ENCODE measurements around the gene PLAC9.
"Not testable (repeated sequence)": the region's sequence is repeated elsewhere in the genome, so short reads cannot be mapped to it uniquely, and the experiment has no call there.

The PLAC9 gene

GRCh38 chr10:80132299-80133139 lies at the start of gene PLAC9:
PLAC9 (plus strand) TSS chr10:80132730; CDS start chr10:80132763, 33 bp downstream.
- DNase-seq (ENCODE audit: low read depth) = no peak

- DNase-seq (ENCODE audit: low read depth) = no peak
Measured at GRCh38 chr10:80090121-80090520, 42.4 kb upstream of the PLAC9 start.

DNA sequence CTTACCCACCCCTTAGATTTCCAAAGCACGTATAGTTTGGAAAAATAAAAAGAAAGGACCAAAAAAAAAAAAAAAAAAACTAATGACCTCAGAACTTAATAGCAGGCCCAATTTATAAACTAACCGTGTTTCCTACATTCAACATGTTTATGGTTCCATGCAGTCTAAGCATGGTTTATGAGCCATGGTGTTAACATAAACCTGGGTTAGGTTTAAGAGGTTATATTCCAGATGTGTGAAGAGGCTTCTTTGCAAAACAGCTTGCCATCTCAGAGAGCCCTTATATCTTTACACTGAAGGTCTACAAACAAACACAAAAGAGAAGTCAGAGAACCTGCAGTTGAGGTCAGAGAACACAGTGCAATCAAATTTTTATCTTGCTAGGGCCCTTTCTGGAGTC lies 38.3 kb upstream of the PLAC9 start:
- no peak for DNase-seq (ENCODE audit: low read depth)

GRCh38 chr10:80098272-80098671 lies 34.3 kb upstream of the PLAC9 start:
- not testable (repeated sequence) for DNase-seq (ENCODE audit: low read depth)

GRCh38 chr10:80099295-80099694 lies 33.2 kb upstream of the PLAC9 start:
- DNase-seq (ENCODE audit: low read depth) = not testable (repeated sequence)

- no peak for DNase-seq (ENCODE audit: low read depth)
Measured at GRCh38 chr10:80100116-80100515, 32.4 kb upstream of the PLAC9 start.

- no peak for DNase-seq (ENCODE audit: low read depth)
Measured at GRCh38 chr10:80100861-80101695, 31.5 kb upstream of the PLAC9 start.

- peak; percentile 89 for DNase-seq (ENCODE audit: low read depth)
Measured at GRCh38 chr10:80104066-80104926, 28.2 kb upstream of the PLAC9 start.

DNA sequence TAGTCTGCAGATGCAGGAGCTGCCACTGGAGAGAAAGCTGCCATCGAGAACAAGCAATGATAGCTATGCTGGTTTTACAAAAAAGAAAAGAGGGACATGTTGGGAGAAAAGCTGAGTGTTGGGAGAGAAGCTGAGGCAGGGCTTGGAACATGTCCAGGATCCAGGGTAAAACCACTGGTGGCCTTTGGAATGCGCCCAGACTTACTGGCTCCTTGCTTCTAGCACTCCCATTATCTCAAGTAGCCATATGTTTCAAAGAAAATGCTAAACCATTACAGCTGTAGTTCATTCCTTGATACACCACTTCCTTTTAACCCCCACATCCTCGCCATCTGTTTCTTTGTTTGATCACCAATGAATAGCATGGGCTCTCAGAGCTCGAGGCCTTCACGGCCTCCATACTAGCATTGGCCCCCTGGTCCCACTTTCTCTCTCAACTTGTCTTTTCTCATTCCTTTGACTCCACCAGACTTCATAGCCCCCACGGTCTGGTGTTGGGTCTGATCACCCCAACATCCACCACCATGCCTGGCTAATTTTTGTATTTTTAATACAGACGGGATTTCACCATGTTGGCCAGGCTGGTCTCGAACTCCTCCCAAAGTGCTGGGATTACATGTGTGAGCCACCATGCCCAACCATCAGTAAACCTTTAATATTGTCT lies 23.8 kb upstream of the PLAC9 start:
- no peak for DNase-seq (ENCODE audit: low read depth)

DNA sequence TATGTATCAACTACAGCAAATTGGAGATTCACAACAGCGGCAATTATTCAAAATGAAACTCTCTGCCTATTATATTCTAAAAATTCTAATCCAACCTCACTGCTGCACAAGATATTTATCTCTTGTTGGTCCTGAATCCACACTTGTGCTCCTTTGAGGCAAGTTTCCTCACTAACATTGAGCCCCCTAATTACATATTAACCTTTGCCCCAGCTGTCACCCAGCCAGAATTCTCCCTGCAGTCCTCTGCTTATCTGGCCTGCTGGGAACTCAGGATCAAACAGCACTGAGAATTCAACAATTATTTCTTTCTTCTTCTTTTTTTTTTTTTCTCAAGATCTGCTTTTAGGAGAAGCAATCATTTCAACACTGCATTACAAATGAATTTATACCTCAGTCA lies 21.5 kb upstream of the PLAC9 start:
- no peak for DNase-seq (ENCODE audit: low read depth)

DNA sequence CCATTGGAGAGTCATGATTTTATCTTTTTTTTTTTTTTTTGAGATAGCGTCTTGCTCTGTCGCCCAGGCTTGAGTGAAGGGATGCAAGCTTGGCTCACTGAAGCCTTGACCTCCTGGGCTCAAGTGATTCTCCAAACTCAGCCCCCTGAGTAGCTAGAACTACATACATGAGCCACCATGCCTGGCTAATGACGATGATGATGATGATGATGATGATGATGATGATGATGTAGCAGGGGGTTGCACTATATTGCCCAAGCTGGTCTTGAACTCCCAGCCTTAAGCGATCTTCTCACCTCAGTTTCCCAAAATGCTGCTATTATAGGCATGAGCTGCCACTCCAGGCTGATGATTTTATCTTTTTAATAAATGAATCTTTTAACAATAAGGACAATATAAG lies 13.9 kb upstream of the PLAC9 start:
- DNase-seq (ENCODE audit: low read depth) = no peak

GRCh38 chr10:80122110-80122710 lies 10.3 kb upstream of the PLAC9 start:
- DNase-seq (ENCODE audit: low read depth) = no peak

DNA sequence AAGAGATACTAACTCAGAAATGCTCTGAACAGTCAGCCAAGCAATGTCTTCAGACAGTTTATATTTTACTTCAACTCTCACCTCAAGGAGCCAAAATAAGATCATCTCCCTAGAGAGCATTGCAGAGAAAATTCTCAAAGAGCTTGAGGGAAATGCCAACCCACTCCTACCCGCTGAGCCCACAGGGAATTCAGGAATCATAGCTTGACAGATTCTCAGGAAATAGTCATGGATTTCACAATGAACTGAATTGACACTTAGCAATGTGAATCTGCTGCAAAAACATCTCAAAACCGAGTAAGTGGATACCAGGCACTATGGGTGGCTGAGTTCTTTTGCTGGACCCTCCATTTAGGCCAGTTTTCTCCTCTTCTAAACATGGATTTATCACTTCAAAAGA lies 9.8 kb upstream of the PLAC9 start:
- DNase-seq (ENCODE audit: low read depth) = no peak

GRCh38 chr10:80126876-80127275 lies 5.7 kb upstream of the PLAC9 start:
- no peak for DNase-seq (ENCODE audit: low read depth)

DNA sequence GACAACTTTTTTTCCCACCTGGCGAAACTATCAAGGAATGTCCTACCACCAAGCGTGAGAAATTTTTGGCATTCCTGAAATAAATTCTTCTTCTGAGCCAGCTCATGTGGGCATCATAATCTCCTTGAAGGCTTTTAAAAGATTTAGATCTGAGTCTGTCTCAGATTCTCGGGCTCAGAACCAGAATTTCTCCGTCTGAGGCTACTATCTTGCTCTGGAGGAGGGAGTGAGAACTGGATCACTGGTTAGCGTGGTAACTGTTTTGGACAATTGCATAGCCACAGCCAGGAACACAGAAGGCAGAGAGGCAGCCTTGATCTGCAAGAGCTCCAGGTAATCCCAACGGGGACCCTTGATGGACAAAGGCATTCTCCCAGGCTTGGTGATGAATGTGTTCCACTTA lies 1.0 kb upstream of the PLAC9 start:
- no peak for DNase-seq (ENCODE audit: low read depth)

- DNase-seq (ENCODE audit: low read depth) = no peak
Measured at GRCh38 chr10:80133206-80133605, 676 bp downstream of the PLAC9 start.

- not testable (repeated sequence) for DNase-seq (ENCODE audit: low read depth)
Measured at GRCh38 chr10:80133687-80134086, 1.2 kb downstream of the PLAC9 start.

- DNase-seq (ENCODE audit: low read depth) = peak; percentile 86
Measured at GRCh38 chr10:80136134-80136571, 3.6 kb downstream of the PLAC9 start.

DNA sequence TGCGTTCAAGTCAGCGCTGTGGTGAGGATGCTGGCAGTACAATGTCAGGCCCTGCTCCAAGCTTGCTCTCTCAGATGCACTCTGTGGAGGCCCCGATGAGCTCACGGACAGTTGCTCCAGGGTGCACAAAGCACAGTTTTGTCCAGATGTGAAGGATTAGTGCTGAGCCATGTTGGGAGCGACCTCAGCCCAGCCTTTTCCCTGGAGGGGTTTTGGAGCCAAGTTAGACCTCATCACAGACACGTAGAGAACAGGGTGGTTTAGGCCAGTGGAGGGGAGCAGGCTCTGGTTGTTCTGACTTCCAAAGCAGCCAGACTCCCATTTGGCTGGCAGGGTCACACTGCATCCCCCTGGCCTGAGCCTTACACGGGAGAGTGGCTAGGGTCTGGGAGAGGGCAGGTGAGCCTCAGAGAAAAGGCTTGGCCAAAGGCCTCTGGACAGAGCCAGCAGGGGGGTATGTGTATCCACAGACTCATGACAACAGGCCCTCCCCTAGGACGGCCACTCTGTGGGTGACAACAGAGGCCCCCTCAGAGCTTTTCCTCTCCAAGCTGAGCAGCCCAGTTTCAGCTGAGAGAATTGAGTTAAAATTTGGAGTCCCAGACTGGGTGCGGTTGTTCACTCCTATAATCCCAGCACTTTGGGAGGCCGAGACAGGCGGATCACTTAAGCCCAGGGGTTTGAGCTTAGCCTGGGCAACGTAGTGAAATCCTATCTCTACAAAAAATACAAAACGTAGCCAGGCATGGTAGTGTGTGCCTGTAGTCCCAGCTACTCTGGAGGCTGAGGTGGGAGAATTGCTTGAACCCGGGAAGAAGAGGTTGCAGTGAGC lies 4.7 kb downstream of the PLAC9 start:
- DNase-seq (ENCODE audit: low read depth) = no peak

- no peak for DNase-seq (ENCODE audit: low read depth)
Measured at GRCh38 chr10:80137920-80138319, 5.4 kb downstream of the PLAC9 start.
